GM10248 (cell line): ENCODE data around the gene ZDHHC3.

ENCODE experiments used
- CTCF ChIA-PET: fragments of 300-600 bp; sonication (Branson Sonifier 250); formaldehyde crosslinking; extraction: SDS; loops from one replicate; lab custom pipeline; 2021; ENCODE audit warnings: antibody characterized with exemption; lab: Yijun Ruan, JAX
- POLR2A ChIA-PET: fragments of 350-650 bp; sonication (Branson Sonifier 250); formaldehyde crosslinking; extraction: SDS; loops from one replicate; lab custom pipeline; 2020; ENCODE audit warnings: antibody characterized with exemption; lab: Yijun Ruan, JAX
- DNase-seq: peaks from one replicate; pipeline ENCODE4 v3.0.0; 2012; ENCODE audit errors: extremely low spot score
- CTCF ChIP-seq: IDR thresholded peaks from 2 replicates; pipeline ENCODE4 v1.5.1; 2012; ENCODE audit warnings: mild to moderate bottlenecking, low read depth; ENCODE audit errors: extremely low read depth, missing control alignments, control extremely low read depth

ZDHHC3 gene

GRCh38 chr3:44910693-44911092 lies 65.3 kb downstream of the ZDHHC3 start:
- ChIA-PET POLR2A (no interaction called here), CTCF (interaction anchor here (14.3 kb wide), 1 partner anchor 377 kb away, joined by 95 read pairs; no protein-coding TSS in a partner anchor)

DNA sequence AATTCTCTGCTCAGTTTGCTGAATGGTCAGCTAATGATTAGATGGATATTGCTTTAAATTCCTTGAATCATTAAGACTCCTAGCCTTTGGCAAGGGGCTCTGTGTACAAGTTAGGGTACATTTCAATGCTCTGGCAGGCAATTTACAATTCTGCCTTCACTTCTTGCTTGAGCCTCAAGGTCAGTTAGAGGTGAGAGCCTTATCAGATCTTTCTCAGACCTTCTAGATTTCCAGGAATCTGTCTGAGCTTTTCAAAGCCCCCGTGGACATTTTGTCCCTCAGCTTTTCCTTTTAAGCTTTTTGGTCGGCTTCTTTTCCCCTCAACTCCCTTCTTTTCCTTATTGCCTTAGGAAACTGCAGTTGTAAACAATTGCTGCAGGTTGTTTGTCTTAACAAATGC lies 66.9 kb downstream of the ZDHHC3 start:
- no peak for TF ChIP-seq CTCF
- ChIA-PET POLR2A (no interaction called here), CTCF (interaction anchor here (1.5 to 14.3 kb wide), 2 partner anchors 15 to 375 kb away, joined by 5 to 95 read pairs; no protein-coding TSS in a partner anchor)
- no peak for DNase-seq

More at GRCh38 chr3:44910693-44911092, 65.3 kb downstream of the ZDHHC3 start:
- no peak for DNase-seq
- no peak for TF ChIP-seq CTCF

DNA sequence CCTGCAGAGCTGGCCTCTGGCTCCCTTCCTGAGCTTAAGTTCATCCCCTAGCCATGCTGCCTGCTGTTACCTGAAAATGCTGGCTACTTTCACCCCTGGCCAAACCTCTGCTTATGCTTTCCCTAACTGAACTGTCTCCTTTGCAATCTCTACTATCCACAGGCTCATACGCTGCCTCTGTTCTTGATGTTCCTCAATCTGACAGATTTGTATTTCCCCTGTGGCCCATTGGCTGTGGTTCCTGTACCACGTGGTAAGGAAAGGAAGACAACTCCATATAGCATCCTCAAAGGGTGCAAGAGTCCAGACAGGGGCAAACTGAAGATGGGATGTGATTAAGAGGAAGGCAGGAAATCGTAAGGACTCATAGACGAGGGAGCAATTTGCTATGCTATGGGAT lies 68.4 kb downstream of the ZDHHC3 start:
- CTCF ChIA-PET = interaction anchor here (1.1 to 14.3 kb wide), 3 partner anchors 13 to 374 kb away, joined by 3 to 95 read pairs (median 4); no protein-coding TSS in a partner anchor
- no peak for DNase-seq
- POLR2A ChIA-PET = no interaction called here
- no peak for TF ChIP-seq CTCF

GRCh38 chr3:44906997-44907396 lies 69.0 kb downstream of the ZDHHC3 start:
- no peak for DNase-seq
- ChIA-PET CTCF (interaction anchor here (1.1 to 14.3 kb wide), 2 partner anchors 12 to 373 kb away, joined by 3 to 95 read pairs; no protein-coding TSS in a partner anchor), POLR2A (no interaction called here)
- no peak for TF ChIP-seq CTCF

DNA sequence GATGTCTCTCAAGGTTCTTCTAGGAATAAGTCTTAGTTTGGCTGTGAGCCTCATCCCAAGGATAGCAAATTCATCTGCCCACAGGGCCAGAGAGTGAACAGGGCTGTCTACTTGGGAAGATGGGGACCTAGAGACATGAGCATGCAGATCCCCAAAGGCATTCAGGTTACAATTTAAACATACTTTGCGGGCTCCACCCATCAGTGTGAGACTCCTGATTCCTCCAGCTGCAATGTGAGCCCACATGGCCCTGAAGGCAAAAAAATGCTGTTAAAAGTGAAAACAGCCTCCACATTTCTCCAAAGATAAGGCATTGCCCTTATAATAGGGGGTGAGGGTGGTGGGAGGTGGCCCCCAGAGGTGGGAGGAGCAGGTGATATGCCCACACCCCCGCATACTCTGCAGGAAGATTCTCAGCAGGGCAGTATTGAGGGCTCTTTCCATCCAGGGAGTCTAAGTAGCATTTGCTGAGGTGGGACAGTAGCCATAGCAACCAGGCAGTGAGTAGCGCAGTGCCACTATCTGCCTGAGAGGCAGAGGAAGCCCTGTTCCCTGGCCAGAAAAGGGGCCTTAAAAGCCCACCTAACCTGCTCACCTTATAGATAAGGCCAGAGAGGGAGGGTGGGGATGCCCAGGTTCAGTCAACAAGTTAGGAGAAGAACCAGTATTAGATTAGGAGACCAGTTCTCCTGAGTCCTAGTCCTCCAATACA lies 70.4 kb downstream of the ZDHHC3 start:
- ChIA-PET POLR2A (no interaction called here), CTCF (interaction anchor here (1.6 to 14.3 kb wide), 2 partner anchors 8 to 372 kb away, joined by 8 to 95 read pairs; no protein-coding TSS in a partner anchor)
- no peak for DNase-seq
- TF ChIP-seq CTCF = no peak

DNA sequence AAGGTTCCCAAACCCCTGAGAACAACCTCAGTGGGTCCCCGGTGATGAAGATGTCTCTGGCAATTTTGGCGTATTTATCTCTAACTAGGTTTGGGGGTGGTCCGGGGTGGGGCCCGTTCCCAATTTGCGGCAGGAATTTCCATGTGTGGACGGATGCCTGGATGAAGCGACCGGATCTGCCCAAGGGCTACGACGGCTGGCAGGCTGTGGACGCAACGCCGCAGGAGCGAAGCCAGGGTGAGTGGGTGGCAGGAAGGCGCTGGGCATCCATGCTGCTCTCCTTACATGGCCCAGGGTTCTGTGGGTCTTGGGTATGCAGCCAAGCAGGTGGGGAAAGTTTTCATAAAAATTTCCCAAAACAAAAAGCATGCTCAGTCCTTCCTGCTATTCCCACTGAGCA lies 72.2 kb downstream of the ZDHHC3 start:
- POLR2A ChIA-PET = no interaction called here
- TF ChIP-seq CTCF = no peak
- DNase-seq = no peak
- CTCF ChIA-PET = interaction anchor here (14.3 kb wide), 1 partner anchor 370 kb away, joined by 95 read pairs; no protein-coding TSS in a partner anchor
